G401.6 (cell line): ENCODE measurements around the gene TPR.

Experiments
- FAIRE-seq: peaks from 2 replicates; lab custom pipeline; 2012; peaks lifted over from hg19 to GRCh38; lab: Jason Lieb, UNC

Gene TPR

DNA sequence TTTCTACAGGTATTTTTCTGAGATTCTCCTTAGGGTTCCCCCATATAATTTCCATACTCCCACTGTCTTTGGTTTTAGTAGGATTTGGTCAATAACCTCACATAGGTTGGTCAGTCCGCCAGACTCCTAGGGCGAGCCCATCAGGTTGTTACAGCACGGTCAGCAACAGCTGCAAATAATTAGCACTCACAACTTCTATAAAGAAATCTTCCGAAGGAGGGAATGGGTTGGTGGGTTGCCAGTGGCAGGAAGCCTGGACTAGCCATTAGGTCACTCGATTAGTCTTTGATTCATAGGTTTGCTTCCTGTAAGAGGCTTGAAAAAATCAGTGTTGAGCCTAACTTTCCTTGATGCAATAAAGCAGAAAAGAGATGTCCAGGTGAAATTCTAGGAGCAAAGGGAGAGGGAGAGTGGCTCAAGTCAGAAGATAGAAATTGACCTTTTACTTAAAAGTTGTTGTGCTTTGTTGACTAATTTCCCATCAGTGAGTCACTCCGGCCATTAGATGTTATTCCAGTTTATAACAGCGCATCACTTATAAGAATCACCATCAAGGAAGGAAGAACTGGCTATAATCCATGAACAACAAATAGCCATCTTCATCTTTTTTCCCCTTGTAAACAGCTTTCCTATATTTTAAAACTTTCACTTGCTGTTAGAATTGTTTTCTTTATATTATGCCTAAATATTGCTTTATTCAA, 88.3 kb downstream of the TPR start:
- no peak for FAIRE-seq

DNA sequence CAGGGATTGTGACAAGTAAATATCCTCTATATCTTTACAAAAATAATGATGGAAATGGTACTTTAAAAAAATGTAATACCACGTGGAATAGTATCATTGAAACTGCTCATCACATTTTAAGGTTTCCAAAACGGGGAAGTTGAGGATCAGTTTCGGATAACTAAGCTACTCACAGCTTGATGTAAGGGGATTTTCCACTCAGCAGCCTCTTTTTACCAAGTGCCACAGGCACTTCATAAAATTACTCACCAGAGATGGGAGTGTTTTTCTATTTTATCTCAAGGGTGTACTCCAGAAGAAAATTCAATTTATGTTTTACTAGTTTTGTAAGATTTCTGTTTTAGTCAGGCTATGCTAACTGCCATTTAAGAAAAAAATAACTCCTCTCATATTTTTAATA, 91.7 kb downstream of the TPR start:
- no peak for FAIRE-seq

DNA sequence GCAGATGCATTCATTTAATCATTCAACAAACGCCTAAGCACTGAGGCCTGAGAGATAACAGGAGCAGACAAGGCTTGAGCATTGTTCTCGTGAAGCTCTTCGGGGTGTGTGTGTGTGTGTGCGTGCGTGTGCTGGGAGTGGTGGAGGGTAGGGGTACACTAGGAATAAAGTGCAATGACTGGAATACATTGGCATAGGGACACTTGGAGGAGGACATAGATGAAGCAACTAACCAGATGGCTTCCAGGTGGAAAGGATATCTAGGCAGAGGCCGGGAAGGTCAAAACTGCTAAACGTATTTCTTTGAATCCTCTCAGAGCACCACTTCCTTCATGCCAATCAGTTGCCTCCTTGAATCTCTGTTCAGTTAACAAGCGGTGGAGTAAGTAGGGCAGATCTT, 92.6 kb downstream of the TPR start:
- FAIRE-seq, result no peak

DNA sequence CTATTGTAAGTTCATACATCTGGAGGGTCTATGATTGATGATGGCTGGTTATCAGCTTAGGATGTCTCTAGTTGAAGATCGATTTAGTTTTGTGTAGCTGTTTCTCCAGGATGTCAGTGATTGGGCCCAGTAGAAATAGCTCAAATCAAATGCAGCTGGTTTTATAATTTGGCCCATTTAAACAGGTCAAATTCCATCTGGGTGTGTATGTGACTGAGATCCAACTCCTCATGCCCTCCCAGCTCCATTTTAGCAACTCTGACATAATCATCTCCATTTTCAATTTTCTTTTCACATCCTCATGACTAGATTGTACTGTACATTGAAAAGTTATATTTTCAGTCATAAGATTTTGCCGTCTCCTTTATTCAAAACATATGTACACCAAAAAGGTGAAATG, 99.2 kb downstream of the TPR start:
- FAIRE-seq, result no peak

DNA sequence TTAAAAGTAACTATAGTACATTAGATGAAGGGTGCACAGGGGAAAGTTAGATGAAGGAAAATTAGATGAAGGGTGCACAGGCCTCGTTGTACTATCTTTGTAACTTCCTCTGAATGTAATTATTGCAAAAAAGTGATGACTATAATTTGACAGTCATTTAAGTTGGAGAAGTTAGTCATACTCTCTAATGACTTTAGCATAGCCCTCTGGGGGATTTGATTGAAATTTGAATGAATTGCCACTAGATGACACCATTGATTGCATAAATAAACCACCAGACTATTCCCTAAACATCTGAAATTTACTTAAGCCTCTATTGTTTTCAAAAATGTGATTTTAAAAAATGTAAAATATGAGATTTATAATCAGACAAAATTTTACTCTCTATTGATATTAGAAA, 102.6 kb downstream of the TPR start:
- FAIRE-seq, result no peak

DNA sequence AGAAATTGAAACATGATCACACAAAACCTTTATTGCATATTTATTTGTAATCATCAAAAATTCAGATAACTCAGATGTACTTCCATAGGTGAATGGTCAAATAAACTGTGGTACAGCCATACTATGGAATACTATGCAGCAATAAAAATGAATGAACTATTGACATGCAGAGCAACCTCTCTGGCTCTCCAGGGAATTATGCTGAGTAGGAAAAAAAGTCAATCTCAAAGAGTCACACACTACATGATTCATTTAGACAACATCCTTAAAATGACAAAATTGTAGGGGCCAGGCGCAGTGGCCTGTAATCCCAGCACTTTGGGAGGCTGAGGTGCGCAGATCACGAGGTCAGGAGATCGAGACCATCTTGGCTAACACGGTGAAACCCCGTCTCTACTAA, 104.0 kb downstream of the TPR start:
- FAIRE-seq, result no peak
